Measurements from ENCODE around the gene ADD2.

GRCh38 chr2:70768590-70769085, 638 bp upstream of the ADD2 start:
- TF ChIP-seq CTCF (conservative IDR thresholded peaks at IDR 0.05; ENCODE audit: low read depth, low read length) (no peak), EZH2 (IDR thresholded peaks at IDR 0.05; ENCODE audit: borderline replicate concordance, low read depth, low read length, poor library complexity, severe bottlenecking) (no peak)
